ENCODE measurements around the gene CSK. TPM values are rescaled to one million over a fixed set of nuclear protein-coding genes. Genes with fewer than 3 reads are reported as not detected.

The CSK gene
- total and polyA plus RNA-seq, 2 donors from 2014 or later, result 18.9 to 58.8 TPM

GRCh38 chr15:74793135-74794028 is 11.5 kb downstream of the CSK start:
- H3K36me3 ChIP-seq (ENCODE audit: control insufficient read depth in 2 of 3, insufficient read depth in 3 of 3, low read length in 3 of 3), result no peaks in the 10 kb centered on the region
- no peaks in the 10 kb centered on the region for H3K9me3 ChIP-seq (ENCODE audit: control insufficient read depth in 2 of 3, insufficient read depth in 1 of 3, low read length in 3 of 3)
- H3K4me1 ChIP-seq (ENCODE audit: control insufficient read depth in 2 of 3, insufficient read depth in 2 of 3, low read depth in 1 of 3, low read length in 3 of 3), result peaks cover 0 to 34% (median 27%) of the 10 kb centered on the region in 3 donors
- DNase-seq, result no peak
- intact Hi-C loops (cut with DNase I), result no loop called here
- no peaks in the 10 kb centered on the region for H3K27me3 ChIP-seq (ENCODE audit: control insufficient read depth, insufficient read depth, low read length)
- no peak for FAIRE-seq
- no peak overlapping the region for H3K9ac ChIP-seq (ENCODE audit: low read length in 3 of 3)
- no peak for TF ChIP-seq CTCF (IDR thresholded peaks at IDR 0.05; ENCODE audit: borderline replicate concordance, extremely low read depth, insufficient read depth)
- no peak overlapping the region for H3K4me3 ChIP-seq (ENCODE audit: low read length in 3 of 3)
- no peak overlapping the region for H3K27ac ChIP-seq (ENCODE audit: low read depth in 2 of 2, low read length in 2 of 2)

- intact Hi-C loops (cut with DNase I), result no loop called here
- Histone ChIP-seq H3K9ac (ENCODE audit: low read length in 3 of 3) (no peak overlapping the region), H3K4me3 (ENCODE audit: low read length in 3 of 3) (no peak overlapping the region), H3K27ac (ENCODE audit: low read depth in 2 of 2, low read length in 2 of 2) (no peak overlapping the region), H3K36me3 (ENCODE audit: control insufficient read depth in 2 of 3, insufficient read depth in 3 of 3, low read length in 3 of 3) (peaks cover 0 to 2% (median 0%) of the 10 kb centered on the region in 3 donors), H3K27me3 (ENCODE audit: control insufficient read depth, insufficient read depth, low read length) (no peaks in the 10 kb centered on the region), H3K4me1 (ENCODE audit: control insufficient read depth in 2 of 3, insufficient read depth in 2 of 3, low read depth in 1 of 3, low read length in 3 of 3) (peaks cover 0 to 25% (median 16%) of the 10 kb centered on the region in 3 donors), H3K9me3 (ENCODE audit: control insufficient read depth in 2 of 3, insufficient read depth in 1 of 3, low read length in 3 of 3) (no peaks in the 10 kb centered on the region)
- no peak for TF ChIP-seq CTCF (IDR thresholded peaks at IDR 0.05; ENCODE audit: borderline replicate concordance, extremely low read depth, insufficient read depth)
- DNase-seq, result no peak
- no peak for FAIRE-seq
Observed at GRCh38 chr15:74794248-74794969, 12.5 kb downstream of the CSK start.

GRCh38 chr15:74794970-74795349 is 13.1 kb downstream of the CSK start:
- H3K27ac ChIP-seq (ENCODE audit: low read depth in 2 of 2, low read length in 2 of 2), result no peak overlapping the region
- intact Hi-C loops (cut with DNase I), result no loop called here
- peaks cover 0 to 24% (median 11%) of the 10 kb centered on the region in 3 donors for H3K4me1 ChIP-seq (ENCODE audit: control insufficient read depth in 2 of 3, insufficient read depth in 2 of 3, low read depth in 1 of 3, low read length in 3 of 3)
- no peak for TF ChIP-seq CTCF (IDR thresholded peaks at IDR 0.05; ENCODE audit: borderline replicate concordance, extremely low read depth, insufficient read depth)
- H3K9me3 ChIP-seq (ENCODE audit: control insufficient read depth in 2 of 3, insufficient read depth in 1 of 3, low read length in 3 of 3), result no peaks in the 10 kb centered on the region
- no peak overlapping the region for H3K4me3 ChIP-seq (ENCODE audit: low read length in 3 of 3)
- H3K9ac ChIP-seq (ENCODE audit: low read length in 3 of 3), result no peak overlapping the region
- peaks cover 0 to 6% (median 0%) of the 10 kb centered on the region in 3 donors for H3K36me3 ChIP-seq (ENCODE audit: control insufficient read depth in 2 of 3, insufficient read depth in 3 of 3, low read length in 3 of 3)
- no peaks in the 10 kb centered on the region for H3K27me3 ChIP-seq (ENCODE audit: control insufficient read depth, insufficient read depth, low read length)
- FAIRE-seq (no peak), DNase-seq (no peak)
